Frontal cortex (tissue), 4 donors: ENCODE results near the gene CAP2. TPM values are rescaled to one million over a fixed set of nuclear protein-coding genes. Genes with fewer than 3 reads are reported as not detected.
A peak's percentile ranks its signal among the peaks of the same experiment; 100 is the strongest.
"Not testable (repeated sequence)": the region's sequence is repeated elsewhere in the genome, so short reads cannot be mapped to it uniquely, and the experiment has no call there.

ENCODE experiments used
- DNase-seq, 2 donors: peaks; one replicate each; pipeline ENCODE4 v3.0.0; 2012; ENCODE audit warnings: low spot score in 2 of 2
- FAIRE-seq: peaks from 2 replicates; lab custom pipeline; 2012; peaks lifted over from hg19 to GRCh38; lab: Jason Lieb, UNC
- total RNA-seq: library from RNA; depleted of rRNA; stranded (reverse); fragments of >200 nt; gene quantifications from one replicate; pipeline ENCODE4 v1.2.3, GENCODE V29; 2014
- donor health status: control.
- donor health status: control.
- donor health status: control.

The CAP2 gene
- total RNA-seq, 1 donor from 2014 or later, result 39.9 TPM

- FAIRE-seq (no peak), DNase-seq (no peak)
These were observed 148.8 kb downstream of the CAP2 start for GRCh38 chr6:17542243-17542642.

- DNase-seq, FAIRE-seq: not testable (repeated sequence)
These were observed 152.3 kb downstream of the CAP2 start for GRCh38 chr6:17545681-17546080.

- no peak for DNase-seq
- no peak for FAIRE-seq
These were observed 158.1 kb downstream of the CAP2 start for GRCh38 chr6:17551383-17551958.

GRCh38 chr6:17552861-17553260 lies 159.5 kb downstream of the CAP2 start:
- no peak for FAIRE-seq
- DNase-seq, result no peak

GRCh38 chr6:17556014-17556413 lies 162.6 kb downstream of the CAP2 start:
- DNase-seq (no peak), FAIRE-seq (no peak)

GRCh38 chr6:17562636-17563035 lies 169.2 kb downstream of the CAP2 start:
- FAIRE-seq, result no peak

GRCh38 chr6:17565399-17565798 lies 172.0 kb downstream of the CAP2 start:
- FAIRE-seq (no peak), DNase-seq (no peak)

More at GRCh38 chr6:17562636-17563035, 169.2 kb downstream of the CAP2 start:
- DNase-seq, result no peak

- no peak for DNase-seq
These were observed 181.6 kb downstream of the CAP2 start for GRCh38 chr6:17574866-17575560.

GRCh38 chr6:17577059-17577458 lies 183.7 kb downstream of the CAP2 start:
- FAIRE-seq, result no peak
- DNase-seq, result no peak

More at GRCh38 chr6:17574866-17575560, 181.6 kb downstream of the CAP2 start:
- no peak for FAIRE-seq

GRCh38 chr6:17580518-17581048 lies 187.2 kb downstream of the CAP2 start:
- peak in 1 of 2 donors; percentile 16 for DNase-seq
- no peak for FAIRE-seq

- FAIRE-seq, DNase-seq: not testable (repeated sequence)
These were observed 187.9 kb downstream of the CAP2 start for GRCh38 chr6:17581282-17581681.

GRCh38 chr6:17583811-17584210 lies 190.4 kb downstream of the CAP2 start:
- FAIRE-seq, result no peak
- peak in 1 of 2 donors; percentile 22 for DNase-seq

- DNase-seq (peak; percentile 69 to 77), FAIRE-seq (peak; percentile 83)
These were observed 190.9 kb downstream of the CAP2 start for GRCh38 chr6:17584241-17584803.

GRCh38 chr6:17585766-17586490 lies 192.5 kb downstream of the CAP2 start:
- no peak for DNase-seq
- no peak for FAIRE-seq

- not testable (repeated sequence) for DNase-seq, FAIRE-seq
These were observed 193.2 kb downstream of the CAP2 start for GRCh38 chr6:17586623-17587022.

GRCh38 chr6:17588011-17588410 lies 194.6 kb downstream of the CAP2 start:
- DNase-seq (no peak), FAIRE-seq (no peak)

GRCh38 chr6:17589406-17590096 lies 196.2 kb downstream of the CAP2 start:
- DNase-seq (peak in 1 of 2 donors; percentile 10), FAIRE-seq (no peak)

GRCh38 chr6:17591287-17591686 lies 197.9 kb downstream of the CAP2 start:
- DNase-seq (no peak), FAIRE-seq (no peak)

GRCh38 chr6:17593246-17593645 lies 199.9 kb downstream of the CAP2 start:
- FAIRE-seq (no peak), DNase-seq (no peak)

- no peak for DNase-seq
- peak; percentile 45 for FAIRE-seq
These were observed 202.7 kb downstream of the CAP2 start for GRCh38 chr6:17596085-17596484.
